Peyer's patch (tissue), 4 donors: ENCODE results near the gene DONSON. TPM values are rescaled to one million over a fixed set of nuclear protein-coding genes. Genes with fewer than 3 reads are reported as not detected.

Experiments
- DNase-seq, 3 donors: peaks; one replicate each; pipeline ENCODE4 v3.0.0-alpha.2; 2017 to 2019
- H3K27ac ChIP-seq, 4 donors: fragments of 200-600 bp; sonication (generic); one replicate each; pipeline ENCODE4 v1.5.1; 2016 to 2019
- H3K27me3 ChIP-seq, 2 donors: fragments of 200-600 bp; sonication (generic); one replicate each; pipeline ENCODE4 v1.5.1; 2019
- H3K36me3 ChIP-seq, 3 donors: fragments of 200-600 bp; sonication (generic); one replicate each; pipeline ENCODE4 v1.5.1; 2016 to 2019
- H3K4me1 ChIP-seq, 4 donors: fragments of 200-600 bp; sonication (generic); one replicate each; pipeline ENCODE4 v1.5.1; 2016 to 2019
- H3K4me3 ChIP-seq, 4 donors: fragments of 200-600 bp; sonication (generic); 1 replicate in 3 of 4; 2 replicates in 1 of 4; pipeline ENCODE4 v1.5.1; 2016 to 2019; ENCODE audit warnings: mild to moderate bottlenecking in 1 of 4
- H3K9me3 ChIP-seq, 4 donors: fragments of 200-600 bp; sonication (generic); one replicate each; pipeline ENCODE4 v1.5.1; 2016 to 2019; ENCODE audit warnings: mild to moderate bottlenecking in 1 of 4
- POLR2A ChIP-seq, 2 donors: fragments of 450-650 bp; IDR thresholded peaks; one replicate each; pipeline ENCODE4 v1.5.1; 2017; ENCODE audit warnings: antibody characterized with exemption in 2 of 2, mild to moderate bottlenecking in 2 of 2, moderate library complexity in 2 of 2
- total RNA-seq, 4 donors: library from RNA; depleted of rRNA; stranded (reverse); fragments of >200 nt; gene quantifications; one replicate each; pipeline ENCODE4 v1.1.0, GENCODE V29; 2016
- TF ChIP-seq, protein P1 (sequence below), 6 experiments: fragments of 450-650 bp in 4 of 6; fragments of 200-600 bp in 2 of 6; sonication (generic) in 1 of 6; IDR thresholded peaks; one replicate each; pipeline ENCODE4 v1.5.1; 2017 to 2019; ENCODE audit warnings: antibody characterized with exemption in 6 of 6, mild to moderate bottlenecking in 3 of 6, moderate library complexity in 1 of 6

DONSON gene
- total RNA-seq, 4 donors from 2014 or later: 9.2 to 26.3 (median 10.7) TPM

DNA sequence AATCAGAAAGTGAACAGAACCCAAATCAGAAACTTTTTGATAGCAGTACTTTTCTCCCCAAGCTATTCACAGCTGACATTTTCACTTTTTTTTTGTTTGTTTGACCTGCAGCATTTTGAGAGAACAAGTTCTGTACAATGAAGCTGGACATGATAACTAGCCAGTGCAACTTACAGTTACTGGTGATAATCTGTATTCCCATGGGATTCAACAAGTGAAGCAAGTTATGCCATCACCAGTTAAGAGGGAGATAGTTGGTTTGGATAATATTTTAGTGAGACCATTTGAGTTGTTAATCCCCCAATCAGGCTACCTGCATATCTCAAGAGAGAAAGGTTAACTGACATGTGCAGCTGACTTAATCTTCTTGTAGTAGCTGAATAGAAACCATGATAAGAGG lies 27.5 kb downstream of the DONSON start:
- H3K27me3 ChIP-seq: no peaks in the 10 kb centered on the region
- no peak for TF ChIP-seq POLR2A (IDR thresholded peaks at IDR 0.05)
- TF ChIP-seq, protein P1, sequence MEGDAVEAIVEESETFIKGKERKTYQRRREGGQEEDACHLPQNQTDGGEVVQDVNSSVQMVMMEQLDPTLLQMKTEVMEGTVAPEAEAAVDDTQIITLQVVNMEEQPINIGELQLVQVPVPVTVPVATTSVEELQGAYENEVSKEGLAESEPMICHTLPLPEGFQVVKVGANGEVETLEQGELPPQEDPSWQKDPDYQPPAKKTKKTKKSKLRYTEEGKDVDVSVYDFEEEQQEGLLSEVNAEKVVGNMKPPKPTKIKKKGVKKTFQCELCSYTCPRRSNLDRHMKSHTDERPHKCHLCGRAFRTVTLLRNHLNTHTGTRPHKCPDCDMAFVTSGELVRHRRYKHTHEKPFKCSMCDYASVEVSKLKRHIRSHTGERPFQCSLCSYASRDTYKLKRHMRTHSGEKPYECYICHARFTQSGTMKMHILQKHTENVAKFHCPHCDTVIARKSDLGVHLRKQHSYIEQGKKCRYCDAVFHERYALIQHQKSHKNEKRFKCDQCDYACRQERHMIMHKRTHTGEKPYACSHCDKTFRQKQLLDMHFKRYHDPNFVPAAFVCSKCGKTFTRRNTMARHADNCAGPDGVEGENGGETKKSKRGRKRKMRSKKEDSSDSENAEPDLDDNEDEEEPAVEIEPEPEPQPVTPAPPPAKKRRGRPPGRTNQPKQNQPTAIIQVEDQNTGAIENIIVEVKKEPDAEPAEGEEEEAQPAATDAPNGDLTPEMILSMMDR (IDR thresholded peaks at IDR 0.05): no peak
- no peaks in the 10 kb centered on the region for H3K4me1 ChIP-seq
- H3K4me3 ChIP-seq: no peak overlapping the region
- no peak for DNase-seq
- H3K36me3 ChIP-seq: peaks cover 0 to 86% (median 0%) of the 10 kb centered on the region in 3 donors
- no peaks in the 10 kb centered on the region for H3K9me3 ChIP-seq
- no peak overlapping the region for H3K27ac ChIP-seq

DNA sequence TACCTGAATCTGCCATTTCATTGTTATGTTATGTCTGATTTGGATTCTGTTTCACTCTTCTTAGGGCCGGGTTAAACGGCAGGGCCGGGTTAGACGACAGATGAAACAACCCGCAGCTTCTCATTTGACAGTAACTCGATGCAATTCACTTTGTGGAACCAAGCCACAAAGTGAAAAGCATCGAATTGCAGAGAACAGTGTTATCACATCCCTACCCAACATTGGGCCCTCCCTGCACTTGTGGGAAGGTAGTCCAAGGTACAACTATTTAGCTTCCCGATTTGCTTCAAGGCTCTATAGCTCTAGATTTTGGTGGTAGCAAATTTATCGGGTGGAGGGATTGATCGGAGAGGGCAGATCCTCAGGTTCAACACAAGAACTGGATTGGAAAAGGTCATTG lies 28.7 kb downstream of the DONSON start:
- Histone ChIP-seq H3K4me1 (peaks cover 0 to 8% (median 0%) of the 10 kb centered on the region in 4 donors), H3K36me3 (peaks cover 0 to 93% (median 0%) of the 10 kb centered on the region in 3 donors), H3K27ac (no peak overlapping the region), H3K4me3 (no peak overlapping the region), H3K27me3 (no peaks in the 10 kb centered on the region), H3K9me3 (no peaks in the 10 kb centered on the region)
- no peak for TF ChIP-seq POLR2A (IDR thresholded peaks at IDR 0.05)
- TF ChIP-seq, protein P1 (IDR thresholded peaks at IDR 0.05): no peak
- DNase-seq: no peak

DNA sequence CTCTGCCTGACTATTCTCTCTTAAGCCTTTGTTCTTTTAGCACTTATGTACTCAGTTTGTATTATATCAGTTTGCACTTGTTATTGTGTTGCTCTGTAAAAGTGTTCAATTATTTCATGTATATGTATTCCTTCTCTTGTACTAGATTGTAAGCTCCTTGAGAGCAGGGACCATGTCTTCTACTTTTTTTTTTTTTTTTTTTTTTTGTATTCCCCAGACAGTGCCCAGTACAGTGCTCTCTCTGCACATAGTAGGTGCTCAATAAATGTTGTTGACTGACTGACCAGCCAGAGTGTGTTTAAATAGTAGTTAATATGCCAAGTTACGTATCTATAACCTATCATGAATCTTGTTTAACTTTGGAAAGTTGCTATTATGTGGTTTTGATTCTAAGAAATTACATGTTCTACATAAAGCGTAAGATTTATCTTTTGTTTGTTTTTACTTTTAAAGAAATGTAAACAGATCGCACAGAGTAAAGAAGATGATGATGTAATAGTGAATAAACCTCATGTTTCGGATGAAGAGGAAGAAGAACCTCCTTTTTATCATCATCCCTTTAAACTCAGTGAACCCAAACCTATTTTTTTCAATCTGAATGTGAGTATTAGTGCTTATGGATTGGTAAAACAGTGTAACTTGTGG lies 29.6 kb downstream of the DONSON start:
- Histone ChIP-seq H3K9me3 (no peaks in the 10 kb centered on the region), H3K4me3 (no peak overlapping the region), H3K36me3 (peaks cover 0 to 93% (median 0%) of the 10 kb centered on the region in 3 donors), H3K4me1 (peaks cover 0 to 8% (median 0%) of the 10 kb centered on the region in 4 donors), H3K27ac (no peak overlapping the region), H3K27me3 (no peaks in the 10 kb centered on the region)
- DNase-seq: no peak
- TF ChIP-seq, protein P1 (IDR thresholded peaks at IDR 0.05): no peak
- no peak for TF ChIP-seq POLR2A (IDR thresholded peaks at IDR 0.05)

DNA sequence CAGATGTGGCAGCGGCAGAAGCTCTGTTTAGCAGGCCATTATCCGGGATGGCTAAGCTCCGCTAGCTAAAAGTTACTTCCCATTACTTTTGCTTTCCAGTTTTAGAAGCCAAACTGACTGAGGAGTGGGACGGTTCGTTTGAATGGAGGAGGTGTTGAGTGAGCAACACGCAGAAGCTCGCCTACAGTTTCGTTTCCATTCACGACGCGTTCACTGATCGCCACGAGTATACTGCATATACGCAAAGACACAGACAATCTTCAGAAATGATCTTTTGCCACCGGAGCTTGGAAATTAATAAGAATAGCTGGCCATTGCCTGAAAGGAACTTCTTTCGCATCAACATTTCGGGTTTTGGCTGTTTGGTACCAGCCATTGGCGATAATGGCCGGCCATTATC lies 31.0 kb downstream of the DONSON start:
- DNase-seq: no peak
- H3K27me3 ChIP-seq: no peaks in the 10 kb centered on the region
- H3K9me3 ChIP-seq: no peaks in the 10 kb centered on the region
- TF ChIP-seq POLR2A (IDR thresholded peaks at IDR 0.05): no peak
- TF ChIP-seq, protein P1 (IDR thresholded peaks at IDR 0.05): no peak
- H3K4me1 ChIP-seq: peaks cover 0 to 8% (median 0%) of the 10 kb centered on the region in 4 donors
- no peak overlapping the region for H3K27ac ChIP-seq
- H3K36me3 ChIP-seq: peaks cover 0 to 95% (median 0%) of the 10 kb centered on the region in 3 donors
- no peak overlapping the region for H3K4me3 ChIP-seq

DNA sequence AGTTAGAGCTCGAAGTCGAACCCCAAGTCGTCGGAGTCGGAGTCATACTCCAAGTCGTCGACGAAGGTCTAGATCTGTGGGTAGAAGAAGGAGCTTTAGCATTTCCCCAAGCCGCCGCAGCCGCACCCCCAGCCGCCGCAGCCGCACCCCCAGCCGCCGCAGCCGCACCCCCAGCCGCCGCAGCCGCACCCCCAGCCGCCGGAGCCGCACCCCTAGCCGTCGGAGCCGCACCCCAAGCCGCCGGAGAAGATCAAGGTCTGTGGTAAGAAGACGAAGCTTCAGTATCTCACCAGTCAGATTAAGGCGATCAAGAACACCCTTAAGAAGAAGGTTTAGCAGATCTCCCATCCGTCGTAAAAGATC lies 33.5 kb downstream of the DONSON start:
- Histone ChIP-seq H3K36me3 (peaks cover 0 to 95% (median 0%) of the 10 kb centered on the region in 3 donors), H3K27ac (no peak overlapping the region), H3K9me3 (no peaks in the 10 kb centered on the region)

More for the DNA sequence above, 33.5 kb downstream of the DONSON start:
- no peak for DNase-seq
- H3K4me3 ChIP-seq: no peak overlapping the region
- no peak for TF ChIP-seq POLR2A (IDR thresholded peaks at IDR 0.05)
- TF ChIP-seq, protein P1 (IDR thresholded peaks at IDR 0.05): no peak
- H3K4me1 ChIP-seq: peaks cover 0 to 8% (median 0%) of the 10 kb centered on the region in 4 donors
- no peaks in the 10 kb centered on the region for H3K27me3 ChIP-seq
